ENCODE results near the gene SCNM1.
A peak's percentile ranks its signal among the peaks of the same experiment; 100 is the strongest.
"Not testable (repeated sequence)": the region's sequence is repeated elsewhere in the genome, so short reads cannot be mapped to it uniquely, and the experiment has no call there.

SCNM1 gene

GRCh38 chr1:151198254-151199127 is 32.5 kb downstream of the SCNM1 start, which contains the start of gene PIP5K1A:
PIP5K1A (plus strand) TSS chr1:151198552; CDS start chr1:151198997, 445 bp downstream.
- TF ChIP-seq CTCF (conservative IDR thresholded peaks at IDR 0.05; ENCODE audit: control insufficient read depth, insufficient read depth, low read depth, low read length): no peak
- DNase-seq (ENCODE audit: low read depth): peak; percentile 97
- H3K4me3 ChIP-seq (ENCODE audit: control insufficient read depth, low read depth, low read length): peak within 1 kb of the TSS; percentile 100

GRCh38 chr1:151199873-151200581 is 34.1 kb downstream of the SCNM1 start:
- TF ChIP-seq CTCF (conservative IDR thresholded peaks at IDR 0.05; ENCODE audit: control insufficient read depth, insufficient read depth, low read depth, low read length): no peak
- H3K4me3 ChIP-seq (ENCODE audit: control insufficient read depth, low read depth, low read length): peak overlapping the region; percentile 100
- DNase-seq (ENCODE audit: low read depth): peak; percentile 89

GRCh38 chr1:151205381-151205965 is 39.5 kb downstream of the SCNM1 start:
- not testable (repeated sequence) for DNase-seq (ENCODE audit: low read depth)

GRCh38 chr1:151210830-151211229 is 44.9 kb downstream of the SCNM1 start:
- no peak for TF ChIP-seq CTCF (conservative IDR thresholded peaks at IDR 0.05; ENCODE audit: control insufficient read depth, insufficient read depth, low read depth, low read length)
- peak; percentile 42 for DNase-seq (ENCODE audit: low read depth)
- H3K4me3 ChIP-seq (ENCODE audit: control insufficient read depth, low read depth, low read length): no peak overlapping the region

More at GRCh38 chr1:151205381-151205965, 39.5 kb downstream of the SCNM1 start:
- not testable (repeated sequence) for H3K4me3 ChIP-seq (ENCODE audit: control insufficient read depth, low read depth, low read length)

- no peak overlapping the region for H3K4me3 ChIP-seq (ENCODE audit: control insufficient read depth, low read depth, low read length)
- DNase-seq (ENCODE audit: low read depth): no peak
- TF ChIP-seq CTCF (conservative IDR thresholded peaks at IDR 0.05; ENCODE audit: control insufficient read depth, insufficient read depth, low read depth, low read length): no peak
These were observed 46.2 kb downstream of the SCNM1 start for GRCh38 chr1:151211972-151212705.

GRCh38 chr1:151213560-151213959 is 47.6 kb downstream of the SCNM1 start:
- TF ChIP-seq CTCF (conservative IDR thresholded peaks at IDR 0.05; ENCODE audit: control insufficient read depth, insufficient read depth, low read depth, low read length): no peak
- DNase-seq (ENCODE audit: low read depth): no peak
- H3K4me3 ChIP-seq (ENCODE audit: control insufficient read depth, low read depth, low read length): no peak overlapping the region
